GM21515 (cell line): Measurements from ENCODE around the gene CDCA3.

ENCODE experiments used
- ATAC-seq: cut with Tn5 transposase; IDR thresholded peaks from one replicate; pipeline ENCODE4 v1.9.1; 2021; ENCODE audit not compliant: unreplicated experiment

Gene CDCA3

DNA sequence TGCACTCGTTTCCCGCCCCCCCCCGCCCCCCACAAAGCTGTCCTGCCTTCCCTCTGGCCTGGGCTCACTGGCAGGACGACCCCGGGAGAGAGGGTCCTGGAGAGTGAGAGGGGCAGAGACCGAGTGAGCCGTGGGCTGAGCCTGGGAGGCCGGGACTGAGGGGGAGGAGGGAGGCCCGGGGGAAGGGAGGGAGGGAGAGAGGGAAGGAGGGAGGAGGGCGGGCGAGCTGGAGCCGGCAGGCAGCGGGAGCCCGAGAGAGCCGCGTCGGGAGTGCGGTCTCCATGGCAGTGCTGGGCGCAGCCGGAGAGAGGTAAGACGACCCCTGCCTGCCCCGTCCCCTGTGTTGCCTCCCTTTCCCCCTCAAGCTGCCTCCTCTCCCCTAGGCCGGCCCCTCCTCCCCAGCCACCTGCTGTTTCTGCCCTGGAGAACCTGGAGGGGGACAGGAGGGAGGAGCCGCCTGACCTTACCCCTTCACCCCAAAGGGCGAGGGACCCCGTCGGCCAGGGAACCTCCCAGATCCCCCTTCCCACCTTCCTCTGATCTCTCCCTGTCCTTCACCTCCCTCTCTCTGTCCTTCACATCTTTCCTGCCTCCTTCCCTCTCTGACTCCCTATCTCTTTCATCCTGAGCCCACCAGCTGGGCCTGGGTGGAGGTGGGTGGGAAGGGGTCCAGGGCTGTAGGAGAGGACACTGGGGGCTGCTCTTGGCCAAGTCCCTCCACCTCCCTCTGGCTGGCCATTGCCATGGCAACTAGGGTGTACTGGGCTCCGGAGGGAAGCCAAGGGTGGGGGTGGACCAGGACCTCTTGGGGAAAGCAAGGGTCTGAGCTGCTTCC, 29.3 kb downstream of the CDCA3 start, which contains the start of gene GPR162:
TSS of gene GPR162 (plus strand) at position 231 of the 835 bp plus-strand sequence. CDS start 2,078 bp downstream, outside the sequence.
- no peak for ATAC-seq

- no peak for ATAC-seq
These were observed 30.9 kb downstream of the CDCA3 start for GRCh38 chr12:6820166-6820565.

DNA sequence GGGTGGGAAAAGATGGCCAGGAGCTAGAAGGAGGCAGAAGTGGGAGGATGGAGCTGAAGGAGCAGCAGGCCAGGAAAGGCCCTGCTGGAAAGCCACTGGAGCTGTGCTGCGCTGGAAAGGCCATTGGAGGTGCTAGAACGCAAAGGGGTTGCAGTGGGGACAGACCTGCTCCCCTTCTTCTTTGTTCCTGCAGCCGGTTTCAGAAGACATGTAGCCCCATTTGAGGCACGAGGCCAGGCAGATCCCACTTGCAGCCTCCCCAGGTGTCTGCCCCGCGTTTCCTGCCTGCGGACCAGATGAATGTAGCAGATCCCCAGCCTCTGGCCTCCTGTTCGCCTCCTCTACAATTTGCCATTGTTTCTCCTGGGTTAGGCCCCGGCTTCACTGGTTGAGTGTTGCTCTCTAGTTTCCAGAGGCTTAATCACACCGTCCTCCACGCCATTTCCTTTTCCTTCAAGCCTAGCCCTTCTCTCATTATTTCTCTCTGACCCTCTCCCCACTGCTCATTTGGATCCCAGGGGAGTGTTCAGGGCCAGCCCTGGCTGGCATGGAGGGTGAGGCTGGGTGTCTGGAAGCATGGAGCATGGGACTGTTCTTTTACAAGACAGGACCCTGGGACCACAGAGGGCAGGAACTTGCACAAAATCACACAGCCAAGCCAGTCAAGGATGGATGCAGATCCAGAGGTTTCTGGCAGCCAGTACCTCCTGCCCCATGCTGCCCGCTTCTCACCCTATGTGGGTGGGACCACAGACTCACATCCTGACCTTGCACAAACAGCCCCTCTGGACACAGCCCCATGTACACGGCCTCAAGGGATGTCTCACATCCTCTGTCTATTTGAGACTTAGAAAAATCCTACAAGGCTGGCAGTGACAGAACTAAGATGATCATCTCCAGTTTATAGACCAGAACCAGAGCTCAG, 31.7 kb downstream of the CDCA3 start:
- ATAC-seq = no peak

- no peak for ATAC-seq
These were observed 32.4 kb downstream of the CDCA3 start for GRCh38 chr12:6818645-6819044.

DNA sequence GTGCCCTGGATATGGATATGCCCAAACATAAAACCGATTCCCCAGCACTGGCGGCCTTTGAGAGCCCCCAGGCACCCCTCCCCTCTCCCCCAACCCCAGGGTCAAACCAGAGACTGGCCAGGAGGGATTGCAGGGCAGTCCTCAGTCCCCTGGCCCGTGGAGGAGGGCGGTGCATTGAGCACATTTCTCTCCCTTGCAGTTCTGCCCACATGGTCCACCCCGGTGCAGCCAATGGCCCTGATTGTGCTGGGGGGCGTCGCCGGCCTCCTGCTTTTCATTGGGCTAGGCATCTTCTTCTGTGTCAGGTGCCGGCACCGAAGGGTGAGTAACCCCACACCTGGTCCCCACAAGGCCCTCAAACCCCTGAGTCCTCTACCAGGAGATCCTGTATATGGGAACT, 32.9 kb downstream of the CDCA3 start:
- ATAC-seq = no peak

- ATAC-seq = no peak
These were observed 33.4 kb downstream of the CDCA3 start for GRCh38 chr12:6817662-6818157.

- ATAC-seq = no peak
These were observed 34.0 kb downstream of the CDCA3 start for GRCh38 chr12:6817098-6817497.

DNA sequence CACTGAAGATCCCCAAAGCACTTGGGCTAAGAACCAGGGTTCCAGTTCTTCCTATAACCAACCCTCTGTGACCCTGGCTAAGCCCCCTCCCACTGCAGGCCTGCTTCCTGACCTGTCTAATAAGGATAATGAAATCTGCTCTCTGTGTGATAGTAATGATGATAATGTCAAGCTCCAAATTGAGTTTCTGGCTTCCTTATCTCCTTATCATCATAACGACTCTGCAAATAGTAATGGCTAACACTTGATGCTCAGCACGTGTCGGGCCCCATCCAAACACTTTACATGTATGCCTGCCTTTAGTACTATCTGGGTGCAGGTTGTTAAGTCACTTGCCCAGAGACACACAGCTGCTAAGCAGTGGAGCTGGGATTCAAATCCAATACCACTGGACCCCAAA, 34.5 kb downstream of the CDCA3 start:
- no peak for ATAC-seq

- no peak for ATAC-seq
These were observed 37.7 kb downstream of the CDCA3 start for GRCh38 chr12:6813363-6813762.

DNA sequence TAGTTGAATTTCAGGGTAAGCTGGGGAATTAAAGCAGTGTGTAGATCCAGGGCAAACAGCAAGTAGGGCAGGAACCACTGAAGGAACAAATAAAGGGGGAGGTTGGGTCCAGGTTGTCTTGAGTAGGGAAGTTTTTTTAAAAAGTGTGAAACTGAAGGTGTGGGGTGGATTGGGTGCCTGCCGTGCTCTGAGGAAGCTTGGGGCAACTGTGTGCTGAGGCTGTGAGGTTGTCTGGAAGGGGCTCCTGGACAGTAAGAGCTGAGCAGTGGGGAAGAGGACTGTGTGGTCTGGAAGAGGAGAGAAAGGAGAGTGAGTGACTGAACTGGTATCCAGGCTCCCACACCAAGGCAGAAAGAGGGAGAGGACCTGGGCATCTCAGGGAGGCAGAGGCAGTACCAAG, 40.3 kb downstream of the CDCA3 start:
- ATAC-seq = no peak

DNA sequence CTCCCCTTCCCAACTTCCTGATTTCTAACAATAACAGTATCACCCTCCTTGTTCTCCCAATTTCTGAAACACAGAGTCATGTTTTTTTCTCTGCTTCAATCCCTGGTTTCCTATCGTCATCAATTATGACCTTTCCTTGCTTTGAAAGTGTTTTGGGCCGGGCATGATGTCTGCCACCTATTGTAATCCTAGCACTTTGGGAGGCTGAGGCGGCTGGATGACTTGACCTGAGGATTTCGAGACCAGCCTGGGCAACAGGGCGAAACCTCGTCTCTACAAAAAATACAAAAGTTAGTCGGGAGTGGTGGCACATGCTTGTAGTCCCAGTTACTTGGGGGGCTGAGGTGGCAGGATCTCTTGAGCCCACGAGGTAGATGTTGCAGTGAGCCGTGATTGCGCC, 42.0 kb downstream of the CDCA3 start:
- no peak for ATAC-seq

GRCh38 chr12:6807170-6807569, 43.9 kb downstream of the CDCA3 start:
- no peak for ATAC-seq

- no peak for ATAC-seq
These were observed 51.9 kb downstream of the CDCA3 start for GRCh38 chr12:6799147-6799546.
